ENCODE measurements around the gene ERBB3.
A peak's percentile ranks its signal among the peaks of the same experiment; 100 is the strongest.
"Not testable (repeated sequence)": the region's sequence is repeated elsewhere in the genome, so short reads cannot be mapped to it uniquely, and the experiment has no call there.

The ERBB3 gene

DNA sequence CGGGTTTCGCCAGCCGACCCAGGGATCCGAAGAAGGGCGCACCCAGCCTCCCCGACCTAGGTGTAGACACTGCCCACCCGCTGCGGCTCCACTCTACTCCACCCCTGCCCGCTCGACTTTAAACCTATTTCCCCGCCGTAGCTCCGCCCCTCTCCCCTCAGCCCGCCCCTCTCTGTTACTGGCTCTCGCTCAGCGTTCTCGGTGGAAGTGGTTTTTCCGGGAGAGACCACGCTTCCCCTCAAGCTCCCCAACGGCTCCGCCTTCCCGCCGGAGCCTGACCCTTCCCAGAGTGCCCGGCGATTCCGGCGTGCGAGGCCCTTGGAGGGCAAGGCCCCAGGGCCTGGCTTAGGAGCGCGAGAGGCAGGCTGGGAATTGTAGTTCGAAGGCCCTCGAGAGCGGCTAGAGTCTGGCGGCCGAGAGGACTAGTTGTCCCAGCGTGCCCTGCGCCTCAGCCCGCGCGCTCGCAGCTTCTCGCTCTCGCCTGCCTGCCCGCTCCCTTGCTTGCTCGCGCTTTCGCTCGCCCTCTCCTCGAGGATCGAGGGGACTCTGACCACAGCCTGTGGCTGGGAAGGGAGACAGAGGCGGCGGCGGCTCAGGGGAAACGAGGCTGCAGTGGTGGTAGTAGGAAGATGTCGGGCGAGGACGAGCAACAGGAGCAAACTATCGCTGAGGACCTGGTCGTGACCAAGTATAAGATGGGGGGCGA, 24.3 kb downstream of the ERBB3 start, which contains the start of gene PA2G4:
TSS of gene PA2G4 (plus strand) at position 451 of the 706 bp plus-strand sequence. CDS start at position 630, 179 bp downstream.
- intact Hi-C loops (cut with DNase I), result loop anchor here (1.0 to 10.0 kb wide), 3 partner anchors 12 to 109 kb away; partner anchors contain the start of genes RPL41, RPS26 and SUOX

DNA sequence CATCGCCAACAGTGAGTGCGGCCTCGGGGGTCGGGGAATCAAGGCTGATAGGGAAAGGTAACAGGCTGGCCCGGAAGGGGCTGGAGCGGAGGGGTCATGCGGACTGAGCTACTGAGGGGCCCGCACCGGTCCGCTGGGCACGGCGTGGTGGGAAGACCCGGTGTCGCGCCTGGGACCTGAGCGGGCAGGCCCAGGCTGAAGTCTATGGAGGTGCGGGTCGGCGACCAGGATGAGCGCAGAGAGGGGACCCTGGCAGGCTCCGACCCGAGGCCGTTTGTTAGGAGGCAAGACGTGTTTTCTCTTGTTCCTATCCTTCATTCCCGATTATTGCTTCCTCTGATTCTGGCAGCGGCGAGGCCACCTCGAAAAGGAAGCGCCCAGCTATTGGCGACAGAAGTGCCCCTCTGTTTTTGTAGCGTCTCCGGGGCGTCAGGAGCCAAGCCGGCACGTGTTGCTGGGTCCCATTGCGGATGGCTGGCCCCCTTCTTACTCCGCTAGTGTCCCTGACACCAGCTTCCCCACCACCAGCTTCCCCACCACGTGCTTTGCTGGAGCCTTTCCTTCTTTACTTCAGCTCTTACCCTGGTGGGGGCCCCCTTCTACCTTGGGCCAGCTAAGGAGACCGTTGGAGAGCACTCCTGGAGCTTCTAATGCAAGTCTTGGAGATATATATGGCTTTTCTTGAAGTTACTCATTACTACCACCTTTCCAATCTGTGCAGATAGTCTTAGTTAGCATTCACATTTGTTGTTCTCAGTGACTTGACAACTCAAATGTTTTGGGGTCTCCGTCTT, 25.0 kb downstream of the ERBB3 start:
- intact Hi-C loops (cut with DNase I), result loop anchor here (1.0 to 10.0 kb wide), 3 partner anchors 11 to 110 kb away; partner anchors contain the start of genes RPL41, RPS26 and SUOX
- DNase-seq, result peak in 4 of 42 donors; percentile 22 to 50 (median 40)

More for the DNA sequence above, 24.3 kb downstream of the ERBB3 start, which contains the start of gene PA2G4:
- peak; percentile 93 to 99 (median 98) for DNase-seq

DNA sequence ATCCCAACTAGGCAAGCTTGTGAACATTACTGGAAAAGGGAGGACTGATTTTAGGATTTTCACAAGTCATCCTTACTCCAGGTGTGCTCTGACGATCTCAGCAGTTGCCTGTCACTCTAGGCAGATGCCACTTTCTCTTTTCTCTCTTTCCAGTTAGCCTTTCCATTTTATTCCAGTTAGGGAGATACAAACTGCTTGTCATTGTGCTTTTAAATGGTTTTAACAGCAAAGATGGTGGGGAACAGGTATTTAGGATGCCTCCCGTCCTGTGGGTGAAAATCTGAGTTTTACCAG, 25.6 kb downstream of the ERBB3 start:
- no peak for DNase-seq
- intact Hi-C loops (cut with DNase I), result loop anchor here (10.0 kb wide), 2 partner anchors 61 to 111 kb away; partner anchors contain the start of genes RPS26 and SUOX

DNA sequence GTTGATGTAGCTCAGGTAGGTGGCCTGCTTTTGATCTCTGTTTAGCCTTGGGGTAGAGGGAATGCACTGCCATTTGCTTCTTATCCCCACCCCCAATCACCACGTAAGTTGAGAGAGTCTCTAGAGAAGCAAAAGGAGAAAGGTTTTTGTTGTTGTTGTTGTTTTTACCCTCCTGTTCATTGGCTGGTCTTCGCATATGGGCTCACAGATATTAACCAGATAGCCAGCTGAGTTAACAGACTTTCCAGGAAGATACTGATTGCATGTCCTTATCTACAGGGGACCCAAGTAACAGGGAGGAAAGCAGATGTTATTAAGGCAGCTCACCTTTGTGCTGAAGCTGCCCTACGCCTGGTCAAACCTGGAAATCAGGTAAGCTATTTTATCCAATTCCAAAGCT, 27.3 kb downstream of the ERBB3 start:
- intact Hi-C loops (cut with DNase I), result loop anchor here (10.0 kb wide), 2 partner anchors 62 to 112 kb away; partner anchors contain the start of genes RPS26 and SUOX
- no peak for DNase-seq

DNA sequence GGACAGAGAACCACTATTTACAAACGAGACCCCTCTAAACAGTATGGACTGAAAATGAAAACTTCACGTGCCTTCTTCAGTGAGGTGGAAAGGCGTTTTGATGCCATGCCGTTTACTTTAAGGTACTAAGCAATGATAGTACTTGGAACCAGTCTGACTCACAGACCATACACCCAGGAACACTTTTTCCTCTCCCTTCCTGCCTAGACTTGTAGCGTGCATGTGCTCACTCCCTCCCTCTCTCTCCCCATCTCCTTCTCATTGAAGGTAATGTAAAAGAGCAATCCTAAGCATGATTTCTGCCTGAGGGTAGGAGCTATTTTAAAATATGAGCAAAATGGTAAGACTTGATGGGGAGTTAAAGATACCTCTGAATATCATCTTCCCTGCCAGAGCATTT, 30.6 kb downstream of the ERBB3 start:
- no peak for DNase-seq
- intact Hi-C loops (cut with DNase I), result no loop called here

DNA sequence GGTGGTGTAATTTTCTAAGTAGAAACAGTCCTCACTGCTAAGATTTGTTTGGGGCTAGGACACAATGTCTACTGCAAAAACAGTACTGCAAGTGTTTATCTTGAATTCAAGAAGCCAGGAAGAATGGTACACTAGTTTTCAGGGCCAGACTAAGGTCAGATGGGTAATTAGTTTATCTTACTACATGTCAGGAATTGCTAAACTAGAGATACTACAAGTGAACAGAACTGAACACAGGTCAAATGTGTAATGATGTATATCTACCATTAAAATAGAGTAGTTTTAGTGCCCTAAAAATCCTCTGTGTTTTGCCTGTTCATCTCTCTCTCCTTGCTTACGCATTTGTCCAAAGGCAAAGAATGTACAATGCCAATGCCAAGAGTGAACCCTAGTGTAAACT, 34.1 kb downstream of the ERBB3 start:
- intact Hi-C loops (cut with DNase I), result no loop called here

DNA sequence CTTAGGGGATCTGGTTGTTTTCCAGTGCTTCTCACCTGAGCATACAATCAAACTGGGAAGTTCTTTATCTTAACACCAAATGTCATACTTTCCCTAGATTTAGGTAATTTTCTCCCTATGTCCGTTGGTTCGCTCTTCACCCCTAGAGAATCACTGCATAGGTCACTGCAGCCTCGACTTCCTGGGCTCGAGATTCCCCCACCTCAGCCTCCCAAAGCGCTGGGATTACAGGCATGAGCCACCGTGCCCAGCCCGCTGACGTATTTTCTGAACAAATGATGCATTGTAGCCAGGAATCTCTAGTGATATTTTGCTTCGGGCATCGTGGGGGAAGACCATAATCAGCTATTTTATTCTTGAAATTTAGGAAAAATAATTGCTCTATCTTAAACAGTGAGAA, 35.4 kb downstream of the ERBB3 start:
- intact Hi-C loops (cut with DNase I), result loop anchor here (5.0 kb wide), 1 partner anchor 37 kb away; the partner anchor contains the start of gene MYL6B
- DNase-seq, result peak in 5 of 42 donors; percentile 6 to 30 (median 18)

More for the DNA sequence above, 34.1 kb downstream of the ERBB3 start:
- DNase-seq, result no peak

DNA sequence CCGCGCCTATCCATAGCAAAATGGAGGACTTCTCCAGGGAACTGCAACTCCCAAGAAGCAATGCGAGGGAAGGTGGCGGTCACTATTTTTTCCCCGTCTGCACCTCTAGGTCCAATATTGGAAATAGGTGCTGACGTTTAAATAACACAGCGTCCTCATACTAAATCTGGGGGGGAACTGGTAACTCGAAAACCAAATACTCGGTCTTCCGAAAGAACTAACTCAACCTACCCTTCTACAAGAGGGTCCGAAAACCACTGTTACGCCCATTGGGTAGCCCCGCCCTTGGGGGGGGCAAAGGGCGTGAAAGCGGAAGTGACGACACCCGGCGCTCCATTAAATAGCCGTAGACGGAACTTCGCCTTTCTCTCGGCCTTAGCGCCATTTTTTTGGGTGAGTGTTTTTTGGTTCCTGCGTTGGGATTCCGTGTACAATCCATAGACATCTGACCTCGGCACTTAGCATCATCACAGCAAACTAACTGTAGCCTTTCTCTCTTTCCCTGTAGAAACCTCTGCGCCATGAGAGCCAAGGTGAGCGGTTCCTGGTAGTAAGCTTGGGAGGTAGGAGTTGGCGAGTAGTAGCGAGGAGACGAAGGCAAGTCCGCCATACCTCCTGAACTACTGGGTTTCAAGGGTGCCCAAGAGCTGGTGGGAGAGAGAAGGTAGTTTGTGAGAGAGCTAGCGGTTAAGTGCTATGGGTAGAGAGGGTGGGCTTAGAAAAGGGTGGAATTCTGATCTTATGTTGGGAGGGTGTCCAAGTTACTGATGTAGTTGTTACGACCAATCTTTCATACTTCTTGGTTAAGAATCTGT, 36.5 kb downstream of the ERBB3 start, which contains the start of gene RPL41:
TSS of gene RPL41 (plus strand) at position 367 of the 815 bp plus-strand sequence.
- intact Hi-C loops (cut with DNase I), result loop anchor here (1.0 to 5.0 kb wide), 2 partner anchors 12 to 36 kb away; partner anchors contain the start of genes MYL6B and PA2G4
- peak; percentile 91 to 99 (median 96) for DNase-seq

DNA sequence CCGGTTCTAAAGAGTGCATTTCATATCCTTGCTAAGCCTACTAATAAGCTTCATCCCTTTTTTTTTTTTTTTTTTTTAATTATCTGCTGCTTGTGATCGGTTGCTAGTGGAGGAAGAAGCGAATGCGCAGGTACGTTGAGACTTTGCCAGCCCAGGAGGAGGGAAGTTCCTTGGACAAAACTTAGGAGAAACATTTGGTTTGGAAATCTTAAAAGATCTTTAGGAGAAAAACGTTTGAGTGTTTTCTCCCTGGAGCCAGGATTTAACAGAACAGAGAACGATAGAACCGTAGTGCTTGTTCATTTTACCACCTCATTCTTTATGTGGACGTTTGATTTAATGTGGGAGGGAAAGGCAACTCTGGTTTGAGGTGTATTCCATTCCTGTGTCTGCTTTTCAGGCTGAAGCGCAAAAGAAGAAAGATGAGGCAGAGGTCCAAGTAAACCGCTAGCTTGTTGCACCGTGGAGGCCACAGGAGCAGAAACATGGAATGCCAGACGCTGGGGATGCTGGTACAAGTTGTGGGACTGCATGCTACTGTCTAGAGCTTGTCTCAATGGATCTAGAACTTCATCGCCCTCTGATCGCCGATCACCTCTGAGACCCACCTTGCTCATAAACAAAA, 37.2 kb downstream of the ERBB3 start:
- intact Hi-C loops (cut with DNase I), result loop anchor here (5.0 kb wide), 1 partner anchor 35 kb away; the partner anchor contains the start of gene MYL6B
- DNase-seq, result not testable (repeated sequence)

DNA sequence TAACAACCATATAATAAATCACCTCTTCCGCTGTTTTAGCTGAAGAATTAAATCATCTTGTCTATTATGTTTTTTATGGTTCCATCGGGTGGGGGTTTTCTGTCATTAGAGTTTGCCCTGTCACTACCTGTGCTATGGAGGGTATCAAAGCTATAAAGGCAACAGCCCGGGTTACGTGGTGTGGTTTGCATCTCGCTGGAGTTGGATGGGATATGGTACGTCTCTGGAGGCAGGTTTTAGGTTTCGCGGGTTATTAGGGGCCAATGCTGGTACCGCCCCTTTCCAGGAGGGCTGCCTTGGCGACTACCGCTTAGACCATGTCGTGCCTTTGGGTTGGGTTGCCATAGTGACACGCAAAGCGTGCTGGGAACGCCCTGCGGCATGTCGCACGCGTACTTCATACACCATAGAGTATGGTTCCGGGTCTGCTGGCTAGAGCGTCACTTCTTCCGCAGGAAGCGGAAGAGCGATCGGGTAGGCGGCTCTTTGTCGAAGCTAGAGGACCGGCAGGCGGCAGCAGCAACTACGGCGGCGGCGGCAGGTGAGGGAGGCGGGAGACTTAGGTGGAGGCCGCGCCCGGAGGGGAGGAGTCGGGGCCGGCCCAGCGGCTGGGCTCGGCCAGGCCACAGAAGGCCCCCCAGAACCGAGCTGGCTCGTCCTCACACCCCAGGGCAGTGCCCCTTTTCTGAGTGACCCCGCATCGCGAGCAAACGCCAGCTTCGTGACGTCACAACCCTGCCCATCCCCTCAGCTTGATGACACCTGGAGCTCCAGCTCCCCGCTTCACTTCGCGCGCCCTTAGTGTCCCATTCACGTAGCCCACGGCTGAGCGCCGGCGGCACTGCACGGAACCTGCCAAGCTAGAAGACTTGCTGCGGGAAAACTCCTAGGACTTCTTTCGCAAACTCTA, 38.1 kb downstream of the ERBB3 start, which contains the start of gene ZC3H10:
TSS of gene ZC3H10 (plus strand) at position 489 of the 910 bp plus-strand sequence. CDS start 2,297 bp downstream, outside the sequence.
- DNase-seq, result peak; percentile 92 to 99 (median 97)
- intact Hi-C loops (cut with DNase I), result loop anchor here (5.0 kb wide), 1 partner anchor 34 kb away; the partner anchor contains the start of gene MYL6B

DNA sequence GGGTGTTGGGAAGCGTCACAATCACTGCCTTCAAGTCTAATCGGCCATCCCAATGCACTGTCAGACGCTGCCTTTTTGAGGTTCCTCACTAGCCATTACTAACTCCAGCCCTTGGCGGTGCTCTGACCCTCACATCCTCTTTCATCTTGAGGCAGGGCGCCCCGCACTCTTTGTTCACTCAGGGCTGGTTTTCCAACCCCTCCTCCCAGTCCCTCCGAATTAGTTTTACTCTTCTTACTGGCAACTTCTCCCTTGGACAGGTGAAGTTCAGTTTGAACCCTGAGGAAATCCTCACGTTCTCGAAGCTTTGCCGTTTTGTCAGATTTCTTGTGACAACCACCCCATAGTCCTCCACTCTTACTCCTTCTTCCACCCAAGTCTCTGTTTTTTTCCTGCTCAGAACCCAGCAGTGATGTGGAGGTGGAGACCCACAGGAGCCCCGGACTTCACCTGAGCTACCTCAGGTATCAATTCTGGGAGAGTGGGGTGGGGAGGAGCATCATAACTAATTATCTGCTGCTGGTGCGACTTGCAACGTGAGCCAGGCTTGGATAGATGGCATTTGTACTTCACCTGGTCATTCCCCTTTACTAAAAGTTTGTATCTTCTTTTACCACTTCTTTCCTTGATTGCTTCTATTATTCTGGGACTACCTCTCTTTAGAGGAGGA, 38.9 kb downstream of the ERBB3 start:
- intact Hi-C loops (cut with DNase I), result loop anchor here (5.0 kb wide), 1 partner anchor 33 kb away; the partner anchor contains the start of gene MYL6B
- DNase-seq, result no peak

DNA sequence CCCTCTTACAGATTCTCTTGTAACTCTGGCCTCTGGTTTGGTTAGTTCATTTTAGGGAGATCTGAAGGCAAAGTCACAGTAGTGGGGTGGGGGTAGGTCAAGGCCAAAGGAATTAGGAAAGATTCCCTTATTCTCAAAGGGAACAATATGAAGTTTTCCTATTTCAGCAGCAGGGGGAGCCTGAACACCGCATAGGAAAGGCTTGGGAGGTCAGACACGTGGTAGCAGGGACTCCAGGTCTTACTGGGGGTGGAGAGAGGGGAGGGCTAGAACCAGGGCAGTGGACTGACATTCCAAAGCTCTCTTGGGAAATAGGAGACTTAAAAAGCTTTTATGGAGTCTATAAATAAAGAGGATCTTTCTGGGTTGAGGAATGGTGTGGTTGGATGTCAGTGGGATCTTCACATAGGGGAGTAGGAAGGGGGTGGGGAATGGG, 39.4 kb downstream of the ERBB3 start:
- peak in 40 of 42 donors; percentile 30 to 86 (median 68) for DNase-seq

DNA sequence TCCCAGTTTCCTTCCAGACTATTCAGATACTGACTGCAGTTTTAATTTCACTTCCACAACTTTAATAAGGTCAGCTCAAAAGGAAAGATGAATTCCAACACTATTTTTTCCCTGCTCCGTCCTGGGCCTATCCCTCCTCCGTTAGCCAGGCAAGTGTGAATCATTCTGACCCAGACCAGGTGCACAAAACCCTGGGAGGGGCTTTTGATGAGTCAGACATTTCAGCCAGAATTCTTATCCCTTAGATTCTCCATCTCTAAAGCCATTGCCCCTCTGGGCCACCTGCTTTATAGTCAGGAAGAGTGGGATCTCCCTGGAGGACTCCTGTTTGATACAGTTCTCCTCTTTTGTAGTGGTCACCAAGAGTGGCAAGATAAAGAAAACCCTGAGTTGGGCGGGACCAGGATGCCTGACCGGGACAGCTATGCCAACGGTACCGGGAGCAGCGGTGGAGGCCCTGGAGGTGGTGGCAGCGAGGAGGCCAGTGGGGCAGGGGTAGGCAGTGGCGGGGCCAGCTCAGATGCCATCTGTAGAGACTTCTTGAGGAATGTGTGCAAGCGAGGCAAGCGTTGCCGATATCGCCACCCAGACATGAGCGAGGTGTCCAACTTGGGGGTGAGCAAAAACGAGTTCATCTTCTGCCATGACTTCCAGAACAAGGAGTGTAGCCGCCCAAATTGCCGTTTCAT, 40.3 kb downstream of the ERBB3 start:
- intact Hi-C loops (cut with DNase I), result no loop called here

More for the DNA sequence above, 39.4 kb downstream of the ERBB3 start:
- intact Hi-C loops (cut with DNase I), result loop anchor here (5.0 kb wide), 1 partner anchor 33 kb away; the partner anchor contains the start of gene MYL6B

DNA sequence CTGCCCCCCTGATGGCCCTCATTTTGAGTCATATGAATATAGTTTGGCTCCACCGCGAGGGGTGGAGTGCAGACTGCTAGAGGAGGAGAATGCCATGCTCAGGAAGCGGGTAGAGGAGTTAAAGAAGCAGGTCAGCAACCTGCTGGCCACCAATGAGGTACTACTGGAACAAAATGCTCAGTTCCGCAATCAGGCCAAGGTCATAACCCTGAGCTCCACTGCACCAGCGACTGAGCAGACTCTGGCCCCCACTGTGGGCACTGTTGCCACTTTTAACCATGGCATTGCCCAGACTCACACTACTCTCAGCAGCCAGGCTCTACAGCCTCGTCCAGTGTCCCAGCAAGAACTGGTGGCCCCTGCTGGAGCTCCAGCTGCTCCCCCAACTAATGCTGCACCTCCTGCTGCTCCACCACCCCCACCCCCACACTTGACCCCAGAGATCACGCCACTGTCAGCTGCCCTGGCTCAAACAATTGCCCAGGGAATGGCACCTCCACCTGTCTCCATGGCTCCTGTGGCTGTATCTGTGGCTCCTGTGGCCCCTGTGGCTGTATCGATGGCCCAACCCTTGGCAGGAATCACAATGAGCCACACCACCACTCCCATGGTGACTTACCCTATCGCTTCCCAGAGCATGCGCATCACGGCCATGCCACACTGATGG, 41.4 kb downstream of the ERBB3 start:
- DNase-seq, result no peak
- intact Hi-C loops (cut with DNase I), result no loop called here

More for the DNA sequence above, 40.3 kb downstream of the ERBB3 start:
- DNase-seq, result no peak

DNA sequence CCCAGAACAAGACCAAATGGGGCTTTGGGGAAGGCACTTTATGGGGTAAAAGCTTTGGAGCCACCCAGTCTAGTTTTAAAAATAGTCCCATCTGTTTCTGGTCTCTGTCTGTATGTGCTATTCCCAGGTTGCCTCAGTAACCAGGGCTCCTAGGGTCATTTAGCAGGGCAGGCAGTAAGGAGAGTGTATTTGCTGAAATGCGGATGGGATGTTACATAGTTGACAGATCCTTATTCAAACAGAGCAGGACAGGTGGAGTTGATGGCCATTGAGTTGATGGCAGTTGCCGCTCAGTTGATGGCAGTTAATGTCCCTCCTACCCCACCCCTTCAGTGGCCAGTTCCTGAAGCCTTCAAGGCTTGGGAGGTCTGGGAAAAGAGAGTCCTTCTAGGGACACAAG, 42.7 kb downstream of the ERBB3 start:
- DNase-seq, result no peak
- intact Hi-C loops (cut with DNase I), result no loop called here
